DOHH2 (cell line): ENCODE data around the gene MOGAT2.

Experiments
- H3F3A ChIP-seq: fragments of 200-600 bp; sonication (generic), shearing (Covaris generic); 2 replicates; pipeline ENCODE4 v1.6.0; 2016; ENCODE audit warnings: antibody characterized with exemption, mild to moderate bottlenecking; ENCODE audit not compliant: control insufficient read depth, insufficient read depth
- H3K27ac ChIP-seq: fragments of 200-600 bp; sonication (generic); 2 replicates; pipeline ENCODE4 v1.5.1; 2014; ENCODE audit warnings: low read depth, mild to moderate bottlenecking, low read length, moderate library complexity
- H3K27me3 ChIP-seq: fragments of 200-600 bp; sonication (generic); 2 replicates; pipeline ENCODE4 v1.6.1; 2014; ENCODE audit warnings: mild to moderate bottlenecking, low read length, mixed read lengths; ENCODE audit not compliant: control insufficient read depth
- H3K36me3 ChIP-seq: fragments of 200-600 bp; sonication (generic); 2 replicates; pipeline ENCODE4 v1.6.1; 2014; ENCODE audit warnings: mild to moderate bottlenecking, low read length, moderate library complexity, mixed read lengths; ENCODE audit not compliant: control insufficient read depth
- H3K4me1 ChIP-seq: fragments of 200-600 bp; sonication (generic); 2 replicates; pipeline ENCODE4 v1.6.1; 2014; ENCODE audit warnings: mild to moderate bottlenecking, low read length, mixed read lengths; ENCODE audit not compliant: control insufficient read depth
- H3K4me2 ChIP-seq: fragments of 200-600 bp; sonication (generic); 2 replicates; pipeline ENCODE4 v1.6.0; 2014; ENCODE audit warnings: mild to moderate bottlenecking, low read length, moderate library complexity
- H3K4me3 ChIP-seq: fragments of 200-600 bp; sonication (generic); 2 replicates; pipeline ENCODE4 v1.5.1; 2014; ENCODE audit warnings: mild to moderate bottlenecking, low read length, mixed read lengths
- H3K79me2 ChIP-seq: fragments of 200-600 bp; sonication (generic); 2 replicates; pipeline ENCODE4 v1.6.1; 2014; ENCODE audit warnings: mild to moderate bottlenecking, low read length, mixed read lengths; ENCODE audit not compliant: control insufficient read depth
- H3K9me2 ChIP-seq: fragments of 200-600 bp; sonication (generic); replicated peaks from 2 replicates; pipeline ENCODE4 v1.6.1; 2014; ENCODE audit warnings: mild to moderate bottlenecking, low read length, mixed read lengths; ENCODE audit not compliant: control insufficient read depth
- H3K9me3 ChIP-seq: fragments of 200-600 bp; sonication (generic); 2 replicates; pipeline ENCODE4 v1.6.1; 2014; ENCODE audit warnings: antibody characterized with exemption, low read length, mixed read lengths; ENCODE audit not compliant: control insufficient read depth, insufficient read depth
- H4K20me1 ChIP-seq: fragments of 200-600 bp; sonication (generic); 2 replicates; pipeline ENCODE4 v1.6.0; 2014; ENCODE audit warnings: low read depth, mild to moderate bottlenecking, antibody characterized with exemption, low read length, moderate library complexity; ENCODE audit not compliant: control insufficient read depth, insufficient read depth
- EZH2phosphoT487 ChIP-seq: fragments of 200-600 bp; sonication (generic); IDR thresholded peaks from 2 replicates; pipeline ENCODE4 v1.6.1; 2017; ENCODE audit warnings: borderline replicate concordance, mild to moderate bottlenecking, antibody characterized with exemption, low read length, moderate library complexity, mixed read lengths
- TF ChIP-seq, protein P1 (sequence below): fragments of 200-600 bp; sonication (generic); IDR thresholded peaks from one replicate; pipeline ENCODE4 v1.5.1; 2014; ENCODE audit warnings: antibody characterized with exemption, mild to moderate bottlenecking, low read depth, low read length; ENCODE audit not compliant: poor library complexity, severe bottlenecking

The MOGAT2 gene

GRCh38 chr11:75725547-75726320 lies 8.1 kb downstream of the MOGAT2 start:
- H3K9me3 ChIP-seq, result no peaks in the 10 kb centered on the region
- no peaks in the 10 kb centered on the region for H3K79me2 ChIP-seq
- no peak overlapping the region for H3K27ac ChIP-seq
- no peaks in the 10 kb centered on the region for H3K4me1 ChIP-seq
- H3K36me3 ChIP-seq, result no peaks in the 10 kb centered on the region
- H4K20me1 ChIP-seq, result no peaks in the 10 kb centered on the region
- TF ChIP-seq, protein P1, sequence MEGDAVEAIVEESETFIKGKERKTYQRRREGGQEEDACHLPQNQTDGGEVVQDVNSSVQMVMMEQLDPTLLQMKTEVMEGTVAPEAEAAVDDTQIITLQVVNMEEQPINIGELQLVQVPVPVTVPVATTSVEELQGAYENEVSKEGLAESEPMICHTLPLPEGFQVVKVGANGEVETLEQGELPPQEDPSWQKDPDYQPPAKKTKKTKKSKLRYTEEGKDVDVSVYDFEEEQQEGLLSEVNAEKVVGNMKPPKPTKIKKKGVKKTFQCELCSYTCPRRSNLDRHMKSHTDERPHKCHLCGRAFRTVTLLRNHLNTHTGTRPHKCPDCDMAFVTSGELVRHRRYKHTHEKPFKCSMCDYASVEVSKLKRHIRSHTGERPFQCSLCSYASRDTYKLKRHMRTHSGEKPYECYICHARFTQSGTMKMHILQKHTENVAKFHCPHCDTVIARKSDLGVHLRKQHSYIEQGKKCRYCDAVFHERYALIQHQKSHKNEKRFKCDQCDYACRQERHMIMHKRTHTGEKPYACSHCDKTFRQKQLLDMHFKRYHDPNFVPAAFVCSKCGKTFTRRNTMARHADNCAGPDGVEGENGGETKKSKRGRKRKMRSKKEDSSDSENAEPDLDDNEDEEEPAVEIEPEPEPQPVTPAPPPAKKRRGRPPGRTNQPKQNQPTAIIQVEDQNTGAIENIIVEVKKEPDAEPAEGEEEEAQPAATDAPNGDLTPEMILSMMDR, result no peak
- no peak for TF ChIP-seq EZH2phosphoT487
- H3K4me3 ChIP-seq, result no peak overlapping the region
- no peaks in the 10 kb centered on the region for H3K27me3 ChIP-seq
- H3K4me2 ChIP-seq, result no peak overlapping the region
- H3F3A ChIP-seq, result no peaks in the 10 kb centered on the region
- no peaks in the 10 kb centered on the region for H3K9me2 ChIP-seq

GRCh38 chr11:75728992-75729391 lies 11.4 kb downstream of the MOGAT2 start:
- Histone ChIP-seq H3K4me2 (no peak overlapping the region), H3F3A (no peaks in the 10 kb centered on the region), H3K4me3 (no peak overlapping the region), H3K79me2 (no peaks in the 10 kb centered on the region), H3K9me2 (no peaks in the 10 kb centered on the region), H4K20me1 (no peaks in the 10 kb centered on the region), H3K9me3 (no peaks in the 10 kb centered on the region), H3K27me3 (peaks cover 3% of the 10 kb centered on the region; the same call in 1 of the 2 replicates), H3K27ac (no peak overlapping the region), H3K4me1 (no peaks in the 10 kb centered on the region), H3K36me3 (no peaks in the 10 kb centered on the region)
- no peak for TF ChIP-seq EZH2phosphoT487
- TF ChIP-seq, protein P1, result no peak

DNA sequence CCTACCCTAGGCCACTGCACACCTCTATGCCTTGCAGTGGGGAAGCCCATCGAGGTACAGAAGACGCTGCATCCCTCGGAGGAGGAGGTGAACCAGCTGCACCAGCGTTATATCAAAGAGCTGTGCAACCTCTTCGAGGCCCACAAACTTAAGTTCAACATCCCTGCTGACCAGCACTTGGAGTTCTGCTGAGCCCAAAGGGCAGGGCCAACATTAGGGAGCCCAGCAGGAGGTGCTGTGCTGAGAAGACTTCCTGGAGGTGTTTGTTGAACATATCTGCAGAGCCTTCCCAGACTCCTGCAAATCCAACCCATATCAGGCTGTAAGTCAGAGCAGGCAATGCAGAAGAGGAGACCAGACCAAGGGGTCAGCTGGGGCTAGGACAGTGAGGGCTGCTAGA lies 13.5 kb downstream of the MOGAT2 start:
- Histone ChIP-seq H3K27me3 (peaks cover 11% of the 10 kb centered on the region; the same call in 1 of the 2 replicates), H3K79me2 (no peaks in the 10 kb centered on the region), H3F3A (no peaks in the 10 kb centered on the region), H4K20me1 (no peaks in the 10 kb centered on the region), H3K9me3 (no peaks in the 10 kb centered on the region), H3K4me3 (no peak overlapping the region), H3K36me3 (no peaks in the 10 kb centered on the region), H3K9me2 (no peaks in the 10 kb centered on the region), H3K27ac (no peak overlapping the region), H3K4me2 (no peak overlapping the region), H3K4me1 (no peaks in the 10 kb centered on the region)
- no peak for TF ChIP-seq EZH2phosphoT487

- TF ChIP-seq, protein P1, result no peak
- TF ChIP-seq EZH2phosphoT487, result no peak
- no peaks in the 10 kb centered on the region for H3K9me2 ChIP-seq
- no peaks in the 10 kb centered on the region for H4K20me1 ChIP-seq
- H3K27me3 ChIP-seq, result peaks cover 16% of the 10 kb centered on the region; the same call in 1 of the 2 replicates
- no peak overlapping the region for H3K4me2 ChIP-seq
- H3K36me3 ChIP-seq, result no peaks in the 10 kb centered on the region
- H3K4me1 ChIP-seq, result no peaks in the 10 kb centered on the region
- no peaks in the 10 kb centered on the region for H3K9me3 ChIP-seq
- H3K79me2 ChIP-seq, result no peaks in the 10 kb centered on the region
- no peaks in the 10 kb centered on the region for H3F3A ChIP-seq
- no peak overlapping the region for H3K27ac ChIP-seq
- no peak overlapping the region for H3K4me3 ChIP-seq
Observed at GRCh38 chr11:75733071-75733430, 15.4 kb downstream of the MOGAT2 start.
